GM19099 (cell line): ENCODE data around the gene MYBPC2.
A peak's percentile ranks its signal among the peaks of the same experiment; 100 is the strongest.

Experiments used
- POLR2A ChIP-seq: IDR thresholded peaks from 3 replicates; pipeline ENCODE4 v1.6.1; 2011; ENCODE audit warnings: low read depth; ENCODE audit not compliant: insufficient read length; ENCODE audit errors: extremely low read depth

The MYBPC2 gene

GRCh38 chr19:50432221-50433028 is at the start of gene MYBPC2:
MYBPC2 (plus strand) TSS chr19:50432892; CDS start chr19:50432954, 62 bp downstream.
- TF ChIP-seq POLR2A: no peak

GRCh38 chr19:50383001-50383851 is 49.5 kb upstream of the MYBPC2 start:
- TF ChIP-seq POLR2A: no peak

- TF ChIP-seq POLR2A: peak; percentile 74
These were observed 48.6 kb upstream of the MYBPC2 start, which contains the start of gene POLD1 for GRCh38 chr19:50383852-50384684. POLD1 (plus strand) TSS chr19:50384347; CDS start chr19:50398852, 14,505 bp downstream.

- no peak for TF ChIP-seq POLR2A
These were observed 47.8 kb upstream of the MYBPC2 start for GRCh38 chr19:50384685-50385535.

- no peak for TF ChIP-seq POLR2A
These were observed 45.4 kb upstream of the MYBPC2 start for GRCh38 chr19:50387176-50387867.

GRCh38 chr19:50387868-50388245 is 44.8 kb upstream of the MYBPC2 start:
- TF ChIP-seq POLR2A: no peak

- TF ChIP-seq POLR2A: no peak
These were observed 39.9 kb upstream of the MYBPC2 start for GRCh38 chr19:50392759-50393158.

- TF ChIP-seq POLR2A: no peak
These were observed 39.1 kb upstream of the MYBPC2 start for GRCh38 chr19:50393589-50393988.

- no peak for TF ChIP-seq POLR2A
These were observed 38.7 kb upstream of the MYBPC2 start for GRCh38 chr19:50394017-50394416.

GRCh38 chr19:50398675-50399367 is 33.9 kb upstream of the MYBPC2 start:
- no peak for TF ChIP-seq POLR2A

- no peak for TF ChIP-seq POLR2A
These were observed 33.3 kb upstream of the MYBPC2 start for GRCh38 chr19:50399368-50399745.

- TF ChIP-seq POLR2A: no peak
These were observed 30.9 kb upstream of the MYBPC2 start for GRCh38 chr19:50401605-50402450.
